Frontal cortex (tissue), 4 donors: Measurements from ENCODE around the gene TMEM167A. TPM values are rescaled to one million over a fixed set of nuclear protein-coding genes. Genes with fewer than 3 reads are reported as not detected.
"Not testable (repeated sequence)": the region's sequence is repeated elsewhere in the genome, so short reads cannot be mapped to it uniquely, and the experiment has no call there.

Experiments
- DNase-seq, 2 donors: peaks; one replicate each; pipeline ENCODE4 v3.0.0; 2012; ENCODE audit warnings: low spot score in 2 of 2
- FAIRE-seq: peaks from 2 replicates; lab custom pipeline; 2012; peaks lifted over from hg19 to GRCh38; lab: Jason Lieb, UNC
- total RNA-seq: library from RNA; depleted of rRNA; stranded (reverse); fragments of >200 nt; gene quantifications from one replicate; pipeline ENCODE4 v1.2.3, GENCODE V29; 2014
- donor health status: control.
- donor health status: control.
- donor health status: control.

Gene TMEM167A
- total RNA-seq, 1 donor from 2014 or later = 172 TPM

- no peak for FAIRE-seq
Observed at GRCh38 chr5:83092619-83093018, 15.4 kb upstream of the TMEM167A start.

GRCh38 chr5:83090169-83090568, 13.0 kb upstream of the TMEM167A start:
- no peak for DNase-seq
- no peak for FAIRE-seq

More at GRCh38 chr5:83092619-83093018, 15.4 kb upstream of the TMEM167A start:
- DNase-seq = no peak

GRCh38 chr5:83085106-83085505, 7.9 kb upstream of the TMEM167A start:
- FAIRE-seq = no peak

GRCh38 chr5:83084336-83084735, 7.1 kb upstream of the TMEM167A start:
- no peak for FAIRE-seq
- DNase-seq = no peak

More at GRCh38 chr5:83085106-83085505, 7.9 kb upstream of the TMEM167A start:
- no peak for DNase-seq

- DNase-seq = no peak
- FAIRE-seq = no peak
Observed at GRCh38 chr5:83082750-83083149, 5.6 kb upstream of the TMEM167A start.

GRCh38 chr5:83077662-83078261, 568 bp upstream of the TMEM167A start:
- no peak for FAIRE-seq
- peak in 1 of 2 donors; percentile 10 for DNase-seq

- DNase-seq (no peak), FAIRE-seq (no peak)
Observed at GRCh38 chr5:83072966-83073365, 4.2 kb downstream of the TMEM167A start.

- FAIRE-seq (no peak), DNase-seq (no peak)
Observed at GRCh38 chr5:83071286-83072051, 5.7 kb downstream of the TMEM167A start.

GRCh38 chr5:83069096-83069799, 7.9 kb downstream of the TMEM167A start:
- FAIRE-seq (no peak), DNase-seq (no peak)

- FAIRE-seq, DNase-seq: not testable (repeated sequence)
Observed at GRCh38 chr5:83067377-83067776, 9.8 kb downstream of the TMEM167A start.

- no peak for DNase-seq
- no peak for FAIRE-seq
Observed at GRCh38 chr5:83066548-83067110, 10.6 kb downstream of the TMEM167A start.

GRCh38 chr5:83059341-83059740, 17.9 kb downstream of the TMEM167A start:
- FAIRE-seq (no peak), DNase-seq (no peak)

- no peak for FAIRE-seq
- DNase-seq = no peak
Observed at GRCh38 chr5:83058726-83059125, 18.5 kb downstream of the TMEM167A start.

- DNase-seq (no peak), FAIRE-seq (no peak)
Observed at GRCh38 chr5:83055166-83055565, 22.0 kb downstream of the TMEM167A start.

GRCh38 chr5:83050723-83051340, 26.4 kb downstream of the TMEM167A start:
- FAIRE-seq = no peak

GRCh38 chr5:83049370-83049885, 27.8 kb downstream of the TMEM167A start:
- FAIRE-seq (no peak), DNase-seq (no peak)

More at GRCh38 chr5:83050723-83051340, 26.4 kb downstream of the TMEM167A start:
- DNase-seq = no peak

GRCh38 chr5:83048811-83049210, 28.4 kb downstream of the TMEM167A start:
- DNase-seq = no peak
- FAIRE-seq = no peak

- FAIRE-seq (no peak), DNase-seq (no peak)
Observed at GRCh38 chr5:83048277-83048676, 28.9 kb downstream of the TMEM167A start.

- DNase-seq (no peak), FAIRE-seq (no peak)
Observed at GRCh38 chr5:83044926-83045325, 32.3 kb downstream of the TMEM167A start.

- no peak for FAIRE-seq
- DNase-seq = no peak
Observed at GRCh38 chr5:83042507-83042906, 34.7 kb downstream of the TMEM167A start.
